ENCODE data around the gene LRBA.

Gene LRBA

GRCh38 chr4:150590631-150591030, 424.5 kb downstream of the LRBA start:
- no peak for DNase-seq (ENCODE audit: low read depth, low spot score)

GRCh38 chr4:150589157-150589556, 425.9 kb downstream of the LRBA start:
- no peak for DNase-seq (ENCODE audit: low read depth, low spot score)

- DNase-seq (ENCODE audit: low read depth, low spot score) = peak; percentile 56
Observed at GRCh38 chr4:150588316-150588715, 426.8 kb downstream of the LRBA start.

GRCh38 chr4:150586162-150586810, 428.8 kb downstream of the LRBA start:
- DNase-seq (ENCODE audit: low read depth, low spot score) = no peak

- no peak for DNase-seq (ENCODE audit: low read depth, low spot score)
Observed at GRCh38 chr4:150585611-150586010, 429.5 kb downstream of the LRBA start.

GRCh38 chr4:150584111-150584915, 430.8 kb downstream of the LRBA start:
- DNase-seq (ENCODE audit: low read depth, low spot score) = no peak

- peak; percentile 77 for DNase-seq (ENCODE audit: low read depth, low spot score)
Observed at GRCh38 chr4:150583287-150584110, 431.6 kb downstream of the LRBA start.

GRCh38 chr4:150582873-150583286, 432.2 kb downstream of the LRBA start:
- DNase-seq (ENCODE audit: low read depth, low spot score) = peak; percentile 58

GRCh38 chr4:150582146-150582872, 432.8 kb downstream of the LRBA start, which contains the start of gene MAB21L2:
TSS of gene MAB21L2 (plus strand) at chr4:150582151. CDS start at chr4:150583030, 879 bp downstream.
- DNase-seq (ENCODE audit: low read depth, low spot score) = peak; percentile 40

GRCh38 chr4:150581641-150582051, 433.4 kb downstream of the LRBA start:
- DNase-seq (ENCODE audit: low read depth, low spot score) = peak; percentile 73

GRCh38 chr4:150581056-150581605, 434.0 kb downstream of the LRBA start:
- DNase-seq (ENCODE audit: low read depth, low spot score) = no peak

GRCh38 chr4:150580306-150580705, 434.8 kb downstream of the LRBA start:
- DNase-seq (ENCODE audit: low read depth, low spot score) = no peak

- DNase-seq (ENCODE audit: low read depth, low spot score) = peak; percentile 72
Observed at GRCh38 chr4:150579551-150580234, 435.4 kb downstream of the LRBA start.

- DNase-seq (ENCODE audit: low read depth, low spot score) = peak; percentile 44
Observed at GRCh38 chr4:150578745-150579501, 436.2 kb downstream of the LRBA start.

- no peak for DNase-seq (ENCODE audit: low read depth, low spot score)
Observed at GRCh38 chr4:150577796-150578195, 437.3 kb downstream of the LRBA start.

- no peak for DNase-seq (ENCODE audit: low read depth, low spot score)
Observed at GRCh38 chr4:150574678-150575077, 440.4 kb downstream of the LRBA start.

- DNase-seq (ENCODE audit: low read depth, low spot score) = no peak
Observed at GRCh38 chr4:150573534-150573933, 441.6 kb downstream of the LRBA start.

- no peak for DNase-seq (ENCODE audit: low read depth, low spot score)
Observed at GRCh38 chr4:150572704-150573504, 442.2 kb downstream of the LRBA start.

- DNase-seq (ENCODE audit: low read depth, low spot score) = no peak
Observed at GRCh38 chr4:150570862-150571261, 444.2 kb downstream of the LRBA start.
